A673 (cell line): Measurements from ENCODE around the gene SMARCA2.

Experiments
- EZH2 ChIP-seq: fragments of 200-600 bp; sonication (generic); IDR thresholded peaks from 2 replicates; pipeline ENCODE4 v1.6.1; 2017; ENCODE audit warnings: borderline replicate concordance, low read depth, mild to moderate bottlenecking, mixed read lengths, antibody characterized with exemption, low read length; ENCODE audit not compliant: poor library complexity, severe bottlenecking
- TF ChIP-seq, protein P1 (sequence below): fragments of 300-800, 200-600 bp; sonication (generic); conservative IDR thresholded peaks from 2 replicates; pipeline ENCODE4 v1.5.1; 2017; ENCODE audit warnings: low read depth, mild to moderate bottlenecking, antibody characterized with exemption, low read length, moderate library complexity, mixed read lengths

DNA sequence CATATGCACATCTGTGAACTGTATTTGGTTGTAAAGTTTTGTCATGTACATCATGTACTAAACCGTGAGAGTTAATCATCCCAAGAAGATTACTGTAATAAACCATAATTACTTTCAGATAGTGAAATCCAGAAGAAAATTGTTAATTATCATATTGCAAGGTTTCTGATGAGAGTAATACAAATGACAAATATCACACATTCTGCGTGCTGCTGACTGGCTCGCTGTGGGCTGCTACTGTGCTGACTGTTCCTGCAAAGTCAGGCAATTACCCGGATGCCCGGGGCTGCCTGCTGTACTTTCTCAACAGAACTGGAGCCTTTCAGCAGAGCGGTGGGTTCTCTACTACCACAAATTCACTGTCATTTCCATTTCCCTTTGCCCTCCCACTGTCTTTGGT lies 68.3 kb downstream of the SMARCA2 start:
- TF ChIP-seq, protein P1, sequence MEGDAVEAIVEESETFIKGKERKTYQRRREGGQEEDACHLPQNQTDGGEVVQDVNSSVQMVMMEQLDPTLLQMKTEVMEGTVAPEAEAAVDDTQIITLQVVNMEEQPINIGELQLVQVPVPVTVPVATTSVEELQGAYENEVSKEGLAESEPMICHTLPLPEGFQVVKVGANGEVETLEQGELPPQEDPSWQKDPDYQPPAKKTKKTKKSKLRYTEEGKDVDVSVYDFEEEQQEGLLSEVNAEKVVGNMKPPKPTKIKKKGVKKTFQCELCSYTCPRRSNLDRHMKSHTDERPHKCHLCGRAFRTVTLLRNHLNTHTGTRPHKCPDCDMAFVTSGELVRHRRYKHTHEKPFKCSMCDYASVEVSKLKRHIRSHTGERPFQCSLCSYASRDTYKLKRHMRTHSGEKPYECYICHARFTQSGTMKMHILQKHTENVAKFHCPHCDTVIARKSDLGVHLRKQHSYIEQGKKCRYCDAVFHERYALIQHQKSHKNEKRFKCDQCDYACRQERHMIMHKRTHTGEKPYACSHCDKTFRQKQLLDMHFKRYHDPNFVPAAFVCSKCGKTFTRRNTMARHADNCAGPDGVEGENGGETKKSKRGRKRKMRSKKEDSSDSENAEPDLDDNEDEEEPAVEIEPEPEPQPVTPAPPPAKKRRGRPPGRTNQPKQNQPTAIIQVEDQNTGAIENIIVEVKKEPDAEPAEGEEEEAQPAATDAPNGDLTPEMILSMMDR = no peak
- no peak for TF ChIP-seq EZH2
